Measurements from ENCODE around the gene TP63. TPM values are rescaled to one million over a fixed set of nuclear protein-coding genes. Genes with fewer than 3 reads are reported as not detected.

Gene TP63
- total RNA-seq, 1 donor from 2014 or later, result 0.83 TPM

DNA sequence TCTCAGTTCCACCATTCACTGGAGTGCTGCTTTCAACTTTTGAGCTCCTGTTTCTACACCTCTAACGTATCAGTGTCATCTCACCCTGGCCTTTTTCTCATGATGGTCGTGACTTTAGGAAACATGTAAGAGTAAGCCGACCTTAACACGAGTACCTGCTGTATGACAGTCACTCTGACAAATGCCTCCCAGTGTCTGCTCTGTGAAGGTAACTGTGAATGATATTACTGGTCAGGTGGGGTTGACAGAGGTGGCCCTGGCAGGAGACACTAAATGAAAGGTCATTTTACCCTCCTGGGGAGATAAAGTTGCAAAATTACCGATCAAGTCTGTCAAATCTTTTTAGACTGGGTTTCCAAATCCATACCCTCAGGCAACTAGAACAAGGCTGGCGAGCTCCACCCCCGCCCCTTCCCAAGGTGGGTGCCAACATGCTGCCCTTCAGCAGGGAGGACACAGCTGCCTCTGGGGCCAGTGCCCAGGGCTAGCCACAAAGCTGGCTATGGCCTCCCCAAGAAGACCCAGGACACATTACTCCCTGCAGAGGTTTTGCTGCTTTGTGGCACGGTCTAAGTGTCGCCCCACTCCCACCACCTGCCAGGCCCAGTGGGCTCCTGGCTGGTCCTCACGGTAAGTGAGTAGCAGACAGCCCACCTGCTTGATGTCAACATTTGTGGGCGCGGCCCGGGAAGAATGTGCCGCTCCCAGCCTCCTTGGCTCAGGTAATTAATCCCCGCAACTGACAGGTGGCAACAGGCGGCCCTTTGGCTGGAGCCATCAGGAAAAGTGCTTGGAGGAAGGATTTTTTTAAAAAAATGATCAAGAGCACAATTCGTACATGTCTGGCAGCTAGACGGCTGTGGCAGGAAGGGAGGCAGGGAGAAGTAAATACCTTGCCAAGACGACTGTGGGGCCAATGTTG lies 211.8 kb downstream of the TP63 start:
- intact Hi-C loops (cut with micrococcal nuclease), result no loop called here

DNA sequence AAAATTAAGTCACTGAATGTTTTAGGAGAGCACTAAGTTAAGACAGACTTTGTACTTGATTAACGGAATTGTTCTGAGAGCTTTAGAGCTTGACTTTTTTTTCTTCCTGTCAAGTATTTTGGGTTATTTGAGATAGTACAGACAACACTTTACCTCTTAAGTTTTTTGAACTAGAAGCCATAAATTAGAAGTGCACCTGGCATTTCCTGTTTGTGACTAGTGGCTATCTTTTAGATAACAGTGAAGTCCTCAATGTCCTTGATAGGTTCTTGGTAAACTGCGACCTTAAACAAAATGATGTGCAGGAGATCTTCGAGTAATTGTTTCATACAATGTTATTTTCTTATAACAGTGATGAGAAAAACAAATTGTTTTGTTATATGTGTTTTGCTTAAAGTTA lies 213.9 kb downstream of the TP63 start:
- intact Hi-C loops (cut with micrococcal nuclease), result no loop called here

DNA sequence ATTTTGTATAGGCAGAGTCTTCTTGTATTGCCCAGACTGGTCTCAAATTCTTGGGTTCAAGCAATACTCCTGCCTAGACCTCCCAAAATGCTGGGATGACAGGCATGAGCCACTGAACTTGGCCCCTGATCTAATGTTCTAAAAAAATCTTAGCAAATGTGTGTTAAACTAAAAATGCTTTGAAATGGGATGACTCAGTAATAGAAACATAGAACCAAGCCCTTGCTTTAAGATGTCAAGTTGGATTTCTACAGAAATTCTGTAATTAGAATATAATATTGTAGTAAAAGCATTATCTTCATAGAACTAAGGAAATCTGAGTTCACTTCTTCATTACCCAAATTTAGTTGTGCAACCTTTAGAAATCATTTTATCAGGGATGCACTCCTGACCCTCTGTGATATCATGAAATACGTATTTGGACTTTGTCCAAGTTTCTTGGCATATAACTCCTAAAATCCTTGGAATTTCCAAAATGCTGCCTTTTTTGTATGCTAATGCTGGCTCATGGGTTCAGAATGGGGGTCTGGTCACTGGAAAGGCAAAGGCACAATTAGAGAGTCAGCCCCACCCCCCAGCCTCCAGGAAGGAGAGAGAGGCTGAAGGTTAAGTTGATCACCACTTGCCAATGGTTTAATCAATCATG lies 217.3 kb downstream of the TP63 start:
- intact Hi-C loops (cut with micrococcal nuclease), result no loop called here

DNA sequence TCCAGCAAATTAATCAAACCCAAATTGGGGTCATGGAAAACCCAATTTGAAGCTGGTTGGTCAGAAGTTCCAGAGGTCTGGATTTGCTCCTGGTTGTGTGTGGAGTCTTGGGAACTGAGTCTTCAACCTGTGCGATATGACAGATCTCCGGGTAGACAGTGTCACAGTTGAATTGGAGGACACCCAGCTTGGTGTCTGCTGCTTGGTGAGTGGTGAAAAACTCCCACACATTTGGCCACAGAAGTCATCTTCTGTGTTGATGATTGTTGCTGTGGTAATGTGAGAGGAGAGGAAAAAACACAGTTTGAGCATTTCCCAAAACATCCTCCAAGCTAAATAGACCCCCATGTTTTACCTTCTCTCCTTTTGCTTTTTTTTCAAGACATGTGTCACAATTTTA lies 218.1 kb downstream of the TP63 start:
- intact Hi-C loops (cut with micrococcal nuclease), result no loop called here

DNA sequence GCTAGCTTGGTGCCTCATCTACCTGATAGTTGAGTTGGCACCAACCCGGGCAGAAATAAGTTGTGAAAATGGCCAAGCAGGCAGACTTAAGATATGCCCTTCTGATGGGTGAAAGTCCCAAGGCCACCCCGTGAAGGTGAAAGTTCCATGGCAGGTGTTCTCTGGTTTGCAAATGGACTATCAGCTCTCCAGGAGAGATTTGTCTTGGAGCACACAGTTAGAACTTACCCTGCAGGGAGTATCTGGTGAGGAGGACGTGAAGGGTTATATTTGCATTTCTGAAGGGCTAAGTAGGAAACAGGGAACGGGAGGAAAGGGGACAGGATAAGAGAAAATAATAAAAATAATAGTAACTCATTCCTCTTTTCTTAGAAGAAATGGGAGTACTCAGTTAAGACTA lies 220.5 kb downstream of the TP63 start:
- intact Hi-C loops (cut with micrococcal nuclease), result no loop called here

DNA sequence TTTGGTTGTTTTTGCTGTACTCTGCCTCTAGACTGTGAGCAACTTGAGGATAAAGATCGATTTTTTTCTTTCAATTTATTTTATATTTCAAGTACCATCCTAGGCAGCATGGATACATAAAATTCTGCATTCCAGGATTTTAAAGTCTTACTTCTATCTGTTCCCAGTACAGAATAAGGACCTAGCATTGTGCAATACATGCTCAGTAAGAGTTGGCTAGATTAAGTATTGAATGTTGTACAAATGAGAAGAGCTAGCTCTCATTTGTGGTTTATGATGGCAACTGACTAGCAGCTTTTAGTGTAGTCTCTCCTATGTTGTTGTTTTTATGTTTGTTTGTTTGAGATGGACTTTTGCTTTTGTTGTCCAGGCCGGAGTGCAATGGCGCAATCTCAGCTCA lies 222.7 kb downstream of the TP63 start:
- intact Hi-C loops (cut with micrococcal nuclease), result no loop called here

DNA sequence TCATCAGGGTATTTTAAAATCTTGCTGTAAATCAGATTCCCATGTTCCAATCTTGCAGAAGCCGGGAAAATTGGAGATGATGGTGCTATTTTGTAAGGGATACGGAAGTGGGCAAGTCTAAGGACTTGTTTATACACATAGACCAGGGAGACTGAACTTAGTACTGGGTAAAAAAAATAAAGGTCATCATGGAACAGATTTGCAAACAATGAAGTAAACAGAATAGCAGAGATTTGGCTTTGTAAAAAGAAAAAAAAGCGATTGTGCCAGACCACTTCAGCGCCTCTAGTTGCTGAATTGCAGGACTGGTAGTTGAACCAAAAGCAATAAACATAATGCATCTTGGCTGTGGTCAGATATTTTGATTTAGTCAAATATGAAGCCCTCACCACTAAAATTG lies 229.1 kb downstream of the TP63 start:
- intact Hi-C loops (cut with micrococcal nuclease), result no loop called here

DNA sequence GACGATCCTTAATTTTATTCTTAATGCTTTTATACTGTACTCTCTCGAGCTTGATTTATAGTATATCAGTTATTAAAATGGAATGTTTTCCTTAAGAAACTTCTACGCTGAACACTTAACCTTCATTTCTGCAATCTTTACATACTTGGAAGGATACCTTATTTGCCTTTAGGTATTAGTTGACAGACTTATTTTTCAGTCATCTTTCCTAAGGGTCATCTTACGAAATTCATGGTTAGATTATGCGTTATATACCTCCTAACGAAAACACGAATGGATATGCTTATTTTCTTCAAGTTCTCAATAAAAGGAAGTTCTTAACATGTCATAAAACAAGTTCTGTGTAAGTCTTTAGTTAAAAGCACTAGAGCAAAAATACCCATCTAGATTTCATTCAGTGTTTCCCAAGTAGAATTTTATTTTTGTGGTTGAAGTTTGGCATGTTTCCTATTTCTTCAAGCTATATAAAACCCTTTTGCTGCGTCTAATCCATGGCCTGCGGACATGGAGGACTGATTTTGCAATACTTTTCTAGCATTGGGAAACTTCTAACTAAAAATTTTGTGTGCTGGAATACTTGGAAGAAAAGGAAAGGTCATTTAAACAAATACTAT lies 231.3 kb downstream of the TP63 start:
- intact Hi-C loops (cut with micrococcal nuclease), result no loop called here

DNA sequence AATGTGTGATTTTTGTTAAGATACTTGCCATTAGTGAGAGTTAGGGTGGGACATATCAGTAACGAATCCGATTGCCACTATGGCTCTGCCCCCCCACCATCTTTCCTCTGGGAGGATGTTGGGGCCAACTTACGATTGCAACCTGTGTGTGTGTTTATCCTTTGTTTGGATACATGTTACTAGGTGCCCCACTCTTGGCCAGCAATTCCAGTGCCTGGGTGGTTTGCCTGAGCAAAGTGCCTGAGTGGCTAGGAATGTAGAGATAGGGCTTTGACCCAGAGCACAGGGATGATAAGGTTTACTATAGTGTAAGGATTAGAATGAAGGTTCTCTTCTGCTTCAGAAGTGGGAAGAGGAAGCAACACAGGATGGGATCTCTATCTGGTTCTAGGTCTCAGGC lies 231.8 kb downstream of the TP63 start:
- intact Hi-C loops (cut with micrococcal nuclease), result no loop called here

DNA sequence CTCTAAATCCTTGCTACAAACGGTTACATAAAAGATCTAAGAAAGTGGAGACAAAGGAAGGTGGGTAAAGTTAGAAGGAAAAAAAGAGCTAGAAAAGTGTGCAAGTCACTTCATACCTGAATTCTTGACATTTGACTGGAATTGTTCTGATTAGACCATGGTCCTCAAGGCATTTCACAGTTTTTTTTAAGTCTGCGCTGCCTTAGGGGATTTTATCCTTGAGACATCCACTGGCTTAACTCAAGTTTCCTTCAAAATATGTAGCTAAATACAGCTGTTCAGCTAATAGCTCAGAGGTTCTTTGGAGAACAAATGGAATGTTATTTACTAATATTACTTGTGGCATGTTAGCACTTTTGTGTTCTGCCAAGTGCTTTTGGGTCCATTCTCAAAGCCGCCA lies 236.9 kb downstream of the TP63 start:
- intact Hi-C loops (cut with micrococcal nuclease), result no loop called here

DNA sequence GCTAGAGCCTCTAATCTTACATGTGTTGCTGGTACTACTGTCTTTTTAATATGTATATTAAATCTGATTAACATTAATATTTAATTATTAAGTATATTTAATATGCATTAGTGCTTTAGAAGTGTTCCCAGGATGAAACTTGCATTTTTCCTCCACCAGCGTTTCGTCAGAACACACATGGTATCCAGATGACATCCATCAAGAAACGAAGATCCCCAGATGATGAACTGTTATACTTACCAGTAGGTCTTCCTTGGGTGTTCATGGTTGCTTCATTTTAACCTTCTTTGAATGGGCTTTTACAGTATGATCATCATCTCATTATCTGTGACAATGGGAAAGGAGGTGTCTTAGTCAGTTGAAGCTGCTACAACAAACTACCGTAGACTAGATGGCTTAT lies 238.0 kb downstream of the TP63 start:
- intact Hi-C loops (cut with micrococcal nuclease), result no loop called here

DNA sequence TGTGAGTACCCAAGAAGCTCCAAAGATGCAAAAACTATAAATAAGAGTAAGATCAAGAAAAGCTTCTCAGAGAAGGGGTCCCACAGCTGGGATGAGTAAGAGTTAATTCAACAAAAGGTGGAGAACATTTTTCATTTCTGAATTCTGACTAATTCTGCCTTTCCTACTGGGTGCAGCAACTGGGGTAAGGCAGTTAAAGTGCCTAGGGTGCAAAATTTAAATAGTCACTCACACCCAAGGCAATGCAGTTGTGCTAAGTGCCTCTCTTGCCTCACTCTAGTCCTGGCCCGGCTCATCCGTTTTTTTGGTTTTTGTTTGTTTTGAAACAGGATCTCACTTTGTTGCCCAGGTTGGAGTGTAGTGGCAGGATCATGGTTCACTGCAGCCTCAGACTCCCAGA lies 240.2 kb downstream of the TP63 start:
- intact Hi-C loops (cut with micrococcal nuclease), result no loop called here

DNA sequence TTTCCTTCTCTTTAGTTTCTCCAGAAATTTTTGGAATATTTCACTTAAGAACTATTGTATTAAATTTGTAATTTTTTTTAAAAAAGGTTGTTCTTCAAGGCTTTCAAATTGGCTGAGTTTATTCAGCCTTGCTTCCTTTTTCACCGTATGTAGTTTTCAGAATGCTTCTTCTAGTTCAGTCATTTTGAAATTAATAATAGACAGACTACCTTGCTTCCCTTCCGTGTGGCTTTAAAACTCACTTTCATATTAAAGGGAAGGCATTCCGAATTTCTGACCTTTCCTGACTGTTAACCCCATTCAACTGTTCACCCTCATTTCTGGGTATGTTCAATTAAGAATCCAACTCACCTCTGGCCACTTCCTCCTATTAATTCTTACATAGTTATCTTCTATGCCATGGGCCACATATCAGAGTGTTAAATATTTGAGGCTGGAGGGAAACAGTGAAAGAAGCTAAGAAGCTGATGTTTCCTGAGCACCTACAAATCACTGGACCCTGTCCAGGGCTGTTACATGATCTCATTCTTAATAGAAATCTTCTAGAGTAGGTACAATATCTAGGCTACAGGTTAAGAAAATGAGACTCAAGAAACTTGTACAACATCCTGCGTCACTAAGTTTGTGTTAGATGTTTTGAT lies 252.0 kb downstream of the TP63 start:
- intact Hi-C loops (cut with micrococcal nuclease), result no loop called here

DNA sequence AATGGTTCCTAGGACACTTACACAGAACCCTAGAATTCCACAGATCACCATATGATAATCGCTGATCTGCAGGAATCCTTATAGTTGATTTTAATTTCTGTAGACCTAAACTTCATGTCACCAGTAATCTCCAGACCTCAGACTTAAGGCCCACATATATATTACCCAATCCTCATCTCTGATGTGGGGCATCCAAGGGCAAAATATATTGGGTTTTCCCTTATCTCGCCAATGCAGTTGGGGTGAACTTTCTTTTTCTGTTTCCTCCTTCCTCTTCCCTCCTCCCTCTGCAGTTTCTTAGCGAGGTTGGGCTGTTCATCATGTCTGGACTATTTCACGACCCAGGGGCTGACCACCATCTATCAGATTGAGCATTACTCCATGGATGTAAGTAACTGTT lies 259.3 kb downstream of the TP63 start:
- intact Hi-C loops (cut with micrococcal nuclease), result no loop called here

DNA sequence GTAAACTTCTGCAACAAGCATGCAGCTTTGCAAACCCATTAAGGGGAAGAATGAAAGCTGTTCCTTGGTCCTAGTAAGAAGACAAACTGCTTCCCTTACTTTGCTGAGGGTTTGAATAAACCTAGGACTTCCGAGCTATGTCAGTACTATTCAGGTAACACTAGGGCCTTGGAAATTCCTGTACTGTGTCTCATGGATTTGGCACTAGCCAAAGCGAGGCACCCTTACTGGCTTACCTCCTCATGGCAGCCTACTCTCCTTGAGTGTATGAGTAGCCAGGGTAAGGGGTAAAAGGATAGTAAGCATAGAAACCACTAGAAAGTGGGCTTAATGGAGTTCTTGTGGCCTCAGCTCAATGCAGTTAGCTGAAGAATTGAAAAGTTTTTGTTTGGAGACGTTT lies 265.3 kb downstream of the TP63 start:
- intact Hi-C loops (cut with micrococcal nuclease), result no loop called here

DNA sequence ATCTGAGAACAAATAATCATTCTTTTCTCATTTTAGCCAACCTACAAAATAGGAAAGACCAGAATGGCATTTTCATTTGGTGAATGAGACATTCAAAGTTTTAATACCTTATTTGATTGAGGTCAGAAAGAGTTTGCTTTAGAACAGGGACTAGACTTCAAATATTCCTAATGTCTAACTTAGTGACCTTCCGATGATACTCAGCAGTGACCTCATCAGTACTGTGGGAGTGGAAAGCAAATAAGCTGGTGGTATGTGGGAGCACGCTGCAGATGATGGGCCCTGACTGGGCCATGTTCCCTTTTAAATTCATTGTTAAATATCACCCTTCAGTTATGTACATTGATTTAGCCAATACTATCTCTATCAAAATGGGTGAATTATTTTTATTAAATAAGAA lies 266.2 kb downstream of the TP63 start:
- intact Hi-C loops (cut with micrococcal nuclease), result no loop called here

DNA sequence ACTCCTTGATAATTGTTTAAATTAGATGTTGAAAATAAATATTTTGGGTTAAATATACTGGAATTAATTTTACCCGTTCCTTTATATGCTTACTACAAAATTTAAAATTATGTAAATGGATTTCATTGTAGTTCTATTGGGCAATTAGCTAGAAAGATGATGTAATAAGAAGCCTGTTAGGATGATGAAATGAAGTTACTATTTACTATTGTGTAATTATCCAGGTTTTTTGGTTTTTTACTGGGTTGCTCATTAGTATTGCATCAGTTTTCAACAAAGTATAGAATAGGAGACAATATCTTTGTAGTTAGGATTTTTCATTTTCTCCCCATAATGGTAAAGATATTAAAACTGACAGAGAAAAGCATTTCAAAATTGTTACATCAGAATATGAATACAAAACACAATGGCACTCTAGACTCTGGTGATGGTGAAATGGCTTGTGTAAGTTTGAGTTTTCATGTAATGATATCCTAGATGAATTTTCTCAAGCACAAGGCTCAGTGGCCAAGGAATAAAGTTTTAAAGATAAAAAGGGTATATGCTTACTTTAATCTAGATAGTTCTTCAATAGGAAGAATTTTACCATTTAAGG lies 267.5 kb downstream of the TP63 start:
- intact Hi-C loops (cut with micrococcal nuclease), result no loop called here

DNA sequence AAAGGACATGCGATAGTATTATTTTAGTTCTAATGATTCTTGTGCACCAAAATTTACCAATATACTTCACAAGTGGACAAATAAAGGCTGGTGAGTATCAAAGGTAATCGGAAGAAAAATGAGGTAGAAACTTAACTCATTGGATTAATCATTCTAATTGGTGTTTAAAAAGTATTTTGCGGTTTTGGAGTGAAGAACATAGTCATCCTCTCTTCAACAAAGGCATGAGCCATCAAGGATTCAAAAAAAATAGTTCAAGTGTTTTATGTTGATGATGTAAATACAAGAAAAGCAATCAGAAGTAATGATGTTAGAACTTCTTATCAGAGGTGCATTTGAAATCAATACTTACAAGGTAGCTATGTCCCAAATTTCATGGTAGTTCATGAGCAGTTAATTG lies 268.0 kb downstream of the TP63 start:
- intact Hi-C loops (cut with micrococcal nuclease), result no loop called here

DNA sequence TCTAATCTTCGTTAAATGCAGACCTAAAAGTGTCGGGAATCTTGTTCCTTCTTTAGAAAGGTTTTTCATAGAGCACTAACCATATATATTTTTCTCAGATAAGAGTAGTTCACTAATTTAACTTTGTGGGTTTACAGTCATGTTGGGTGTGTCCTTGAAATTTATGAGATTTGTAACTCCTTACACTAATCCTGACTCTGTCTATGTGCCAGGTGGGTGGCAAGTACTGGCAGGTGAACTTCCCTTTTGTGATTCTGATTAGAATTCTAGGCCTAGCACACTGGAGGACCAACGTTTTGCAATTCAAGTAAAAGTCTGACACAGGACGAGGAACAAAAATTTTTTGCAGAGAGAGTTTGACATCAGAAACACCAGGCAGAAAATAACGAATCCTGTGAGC lies 269.4 kb downstream of the TP63 start:
- intact Hi-C loops (cut with micrococcal nuclease), result no loop called here

DNA sequence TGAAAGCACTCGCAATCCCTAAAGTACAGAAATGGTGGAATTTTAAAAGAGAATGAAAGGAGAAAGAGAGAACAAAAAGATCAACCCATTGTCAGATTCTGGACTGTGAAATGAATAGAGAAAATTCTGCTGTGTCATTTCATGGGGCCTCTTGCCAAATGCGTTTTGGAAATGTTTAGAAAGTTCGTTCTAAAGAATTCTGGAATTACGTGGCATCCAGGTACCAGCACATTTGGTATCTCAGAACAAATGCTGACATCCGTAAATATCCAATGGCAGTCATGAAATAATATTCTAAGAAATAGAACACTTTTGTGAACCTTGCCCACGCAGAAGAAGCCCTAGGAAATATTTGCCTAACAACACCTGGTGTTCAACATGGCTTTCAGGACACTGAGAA lies 270.3 kb downstream of the TP63 start:
- intact Hi-C loops (cut with micrococcal nuclease), result no loop called here
